RCC 7860 (cell line): ENCODE measurements around the gene SP2.

Experiments used
- DNase-seq: peaks from one replicate; pipeline ENCODE4 v3.0.0-alpha.2; 2015; ENCODE audit warnings: low spot score
- FAIRE-seq: peaks from 2 replicates; lab custom pipeline; 2012; peaks lifted over from hg19 to GRCh38; lab: Jason Lieb, UNC

SP2 gene

DNA sequence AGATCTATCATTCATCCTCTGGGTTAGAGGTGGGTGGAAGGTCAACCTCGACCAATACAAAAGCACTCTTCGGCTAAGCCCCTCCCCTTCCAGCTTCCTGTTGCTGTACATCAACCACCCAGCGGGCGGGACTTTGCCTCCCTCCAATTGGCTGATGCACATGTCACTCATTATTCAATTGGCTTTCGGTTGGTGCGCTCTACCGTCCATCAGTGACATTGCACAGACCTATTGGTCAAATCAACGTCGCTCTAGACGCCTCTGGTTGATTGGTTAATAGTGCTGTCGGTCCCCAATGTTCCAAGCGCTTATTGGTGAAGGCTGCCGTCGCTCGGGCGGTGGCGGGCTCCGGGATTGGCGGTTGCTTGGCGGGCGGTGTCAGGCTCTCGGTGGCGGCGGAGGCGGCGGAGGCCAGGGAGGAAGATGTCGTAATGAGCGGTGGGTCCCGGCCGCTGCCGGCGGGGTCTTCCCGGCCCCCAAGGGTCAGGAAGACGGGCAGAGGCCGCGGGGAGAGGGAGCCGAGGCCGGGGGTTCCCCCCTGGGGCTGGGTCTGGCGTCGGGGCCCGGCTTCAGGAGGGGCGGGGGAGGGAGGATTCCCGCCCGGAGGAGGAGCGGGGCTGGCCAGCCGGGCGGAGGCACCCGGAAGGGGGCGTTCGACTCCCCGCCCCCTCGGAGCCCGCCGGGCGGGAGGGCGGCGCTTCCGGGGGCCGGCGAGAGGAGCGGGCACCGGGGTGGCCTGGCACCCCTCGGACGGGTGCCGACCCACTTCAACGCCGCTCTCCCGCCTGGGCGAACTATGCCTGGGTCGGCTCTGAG lies at the start of gene SP2:
Gene SP2, plus strand, starts transcription at position 381 of the 816 bp plus-strand sequence. Its CDS starts 51 bp downstream, at position 432.
- peak; percentile 91 for FAIRE-seq

DNA sequence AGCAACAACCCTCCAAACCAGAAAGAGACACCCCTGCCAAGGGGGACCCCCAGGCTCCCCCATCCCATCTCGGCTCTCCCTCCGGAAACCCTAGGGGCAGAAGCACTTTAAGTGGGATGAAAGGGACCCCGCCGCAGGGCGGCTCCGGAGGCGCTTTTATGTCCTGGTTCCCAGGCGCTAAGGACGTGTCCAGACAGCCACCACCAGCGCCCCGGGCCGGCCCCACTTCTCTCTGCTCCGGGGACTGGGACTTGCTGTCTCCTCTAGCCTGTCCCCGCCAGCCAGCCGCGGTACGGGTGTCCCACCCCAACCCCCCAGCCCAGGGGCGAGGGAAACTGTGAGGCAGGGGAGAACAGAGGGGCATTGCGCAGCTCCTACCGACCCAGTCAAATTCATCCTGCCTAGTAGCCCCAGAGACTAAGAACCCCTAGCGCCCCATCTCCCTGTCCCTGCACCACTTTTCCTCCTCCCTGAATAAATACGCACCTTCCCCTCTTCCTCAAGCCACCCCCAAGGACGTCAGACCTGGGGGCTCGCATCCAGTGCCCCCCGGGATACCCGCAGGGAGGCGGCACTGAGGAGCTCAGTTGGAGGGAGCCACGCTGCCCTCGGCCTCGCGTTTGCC lies 49.2 kb upstream of the SP2 start:
- no peak for DNase-seq
- FAIRE-seq: no peak

More for the DNA sequence above, at the start of gene SP2:
- DNase-seq: peak; percentile 100

- FAIRE-seq (no peak), DNase-seq (no peak)
Observed at GRCh38 chr17:47847341-47848197, 48.5 kb upstream of the SP2 start.

DNA sequence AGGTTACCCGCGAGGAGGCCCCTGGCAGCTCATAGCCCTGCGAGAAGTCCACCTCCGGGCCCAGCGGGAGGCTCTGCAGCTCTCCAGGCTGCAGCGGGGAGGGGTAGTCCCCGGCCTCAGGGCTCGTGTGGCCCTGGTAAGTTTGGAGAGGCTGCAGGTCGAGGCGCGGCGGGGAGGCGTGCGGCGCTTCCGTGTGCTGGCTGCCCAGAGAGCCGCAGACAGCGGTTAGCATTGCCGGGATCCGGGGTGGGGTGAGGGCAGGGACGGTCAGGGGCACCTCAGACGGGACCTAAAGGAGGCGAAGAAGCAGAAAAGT lies 47.9 kb upstream of the SP2 start:
- DNase-seq (no peak), FAIRE-seq (no peak)

DNA sequence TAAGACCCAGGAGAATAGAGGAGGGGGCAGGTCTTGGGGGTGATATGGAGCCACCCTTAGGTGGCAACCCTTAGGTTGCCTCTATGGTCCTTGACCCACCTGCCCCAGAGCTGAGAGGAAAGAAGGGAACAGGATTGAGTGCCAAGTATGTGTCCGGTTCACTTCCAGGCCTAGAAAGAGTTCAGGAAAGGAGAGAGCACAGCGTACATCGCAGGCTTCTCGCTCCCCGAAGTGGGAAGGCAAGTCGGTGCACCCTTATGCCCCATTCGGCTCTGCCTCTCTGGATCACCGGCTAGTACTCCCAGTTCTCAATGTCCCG lies 45.7 kb upstream of the SP2 start:
- DNase-seq (no peak), FAIRE-seq (no peak)

GRCh38 chr17:47850692-47851573 lies 45.1 kb upstream of the SP2 start, which contains the start of gene SP6:
Gene SP6 (minus strand): TSS chr17:47851163. CDS start chr17:47848429, 2,734 bp downstream.
- FAIRE-seq: no peak
- DNase-seq: peak; percentile 69

DNA sequence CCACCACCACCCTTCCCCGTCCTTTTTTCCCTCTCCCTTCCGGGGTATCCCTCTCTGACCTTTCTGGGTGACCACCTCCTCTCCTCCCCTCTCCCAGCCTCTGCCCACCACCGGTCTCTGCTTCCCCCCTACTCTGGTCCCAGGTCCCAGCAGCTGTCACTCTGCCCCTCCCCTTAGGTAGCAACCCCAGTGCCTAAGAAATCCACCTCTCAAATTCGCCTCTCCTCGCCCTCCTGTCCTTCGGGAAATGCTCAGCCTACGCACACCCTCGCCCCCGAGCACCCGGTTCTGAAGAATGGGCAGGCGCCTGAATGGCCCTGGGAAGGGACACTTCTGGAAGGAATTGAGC lies 44.3 kb upstream of the SP2 start:
- no peak for FAIRE-seq

GRCh38 chr17:47852113-47852949 lies 43.7 kb upstream of the SP2 start:
- no peak for DNase-seq
- FAIRE-seq: no peak

More for the DNA sequence above, 44.3 kb upstream of the SP2 start:
- no peak for DNase-seq

GRCh38 chr17:47853616-47854015 lies 42.4 kb upstream of the SP2 start:
- DNase-seq (no peak), FAIRE-seq (no peak)

GRCh38 chr17:47855737-47856136 lies 40.3 kb upstream of the SP2 start:
- FAIRE-seq (no peak), DNase-seq (no peak)

DNA sequence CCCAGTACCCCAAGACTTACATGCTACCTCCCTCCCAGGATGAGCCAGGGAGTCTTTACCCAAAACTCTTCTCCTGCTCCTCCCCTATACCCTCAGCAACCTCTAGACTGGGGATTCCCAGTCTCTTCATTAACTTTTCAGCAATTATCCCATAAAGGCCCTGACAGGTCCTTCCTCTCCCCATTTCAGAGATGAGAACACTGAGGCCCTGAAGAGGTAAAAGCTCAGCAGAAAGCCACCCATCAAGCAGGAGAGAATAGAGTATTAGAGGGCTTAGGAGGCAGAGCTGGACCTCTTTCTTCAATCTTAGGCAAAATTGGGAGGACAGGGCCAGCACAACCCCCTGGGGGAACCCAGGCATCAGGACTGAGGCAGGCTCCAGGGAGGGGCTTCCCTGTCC lies 39.2 kb upstream of the SP2 start:
- DNase-seq: no peak
- no peak for FAIRE-seq

DNA sequence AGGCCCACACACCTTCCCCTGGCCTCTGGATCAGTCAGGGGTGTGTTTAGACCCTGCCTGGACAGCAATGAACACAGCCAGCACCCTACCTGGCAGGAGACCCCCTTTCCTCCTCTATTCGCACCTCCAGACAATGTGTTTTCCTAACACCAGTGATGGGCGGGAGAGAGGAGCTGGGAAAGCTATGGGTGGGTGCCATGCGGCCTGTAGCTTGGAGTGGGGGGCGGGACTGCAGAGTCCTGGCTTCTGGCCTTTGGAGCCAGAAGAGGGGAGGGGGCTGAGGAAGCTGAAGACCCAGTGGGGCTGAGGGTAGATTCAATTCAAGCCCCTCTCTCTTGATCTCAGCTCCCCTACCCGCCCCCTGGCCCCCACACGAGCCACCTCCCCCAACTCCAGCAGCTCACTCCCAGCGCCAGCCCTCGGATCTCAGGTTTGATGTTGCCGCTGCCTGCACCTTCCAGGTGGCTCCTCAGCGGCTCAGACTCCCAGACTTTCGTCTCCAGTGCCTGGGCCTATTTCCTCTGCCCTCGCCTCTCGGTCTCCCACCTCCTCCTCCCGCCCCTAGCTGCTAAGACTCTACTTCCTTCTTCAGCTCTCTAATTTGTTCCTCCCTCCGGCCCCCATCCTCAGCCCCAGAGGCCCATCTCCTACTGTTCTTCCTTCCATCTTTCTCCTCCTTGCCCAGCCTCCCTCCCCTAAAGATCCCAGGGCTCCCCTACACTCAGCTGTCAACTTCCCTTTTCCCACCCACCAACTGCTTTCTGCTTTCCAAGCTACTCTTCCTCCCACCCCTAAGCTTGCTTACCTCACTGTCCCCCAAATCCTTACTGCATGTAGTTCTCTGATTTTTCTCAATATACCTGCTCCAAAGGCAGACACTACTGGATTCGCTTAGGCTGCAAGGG lies 38.2 kb upstream of the SP2 start:
- no peak for FAIRE-seq
- DNase-seq: no peak

GRCh38 chr17:47860386-47860785 lies 35.6 kb upstream of the SP2 start:
- DNase-seq (no peak), FAIRE-seq (no peak)

GRCh38 chr17:47862621-47863440 lies 33.2 kb upstream of the SP2 start:
- DNase-seq (peak; percentile 89), FAIRE-seq (peak; percentile 80)

GRCh38 chr17:47864791-47865216 lies 31.2 kb upstream of the SP2 start:
- DNase-seq (no peak), FAIRE-seq (no peak)

- FAIRE-seq: no peak
- DNase-seq: no peak
Observed at GRCh38 chr17:47866941-47867340, 29.1 kb upstream of the SP2 start.

DNA sequence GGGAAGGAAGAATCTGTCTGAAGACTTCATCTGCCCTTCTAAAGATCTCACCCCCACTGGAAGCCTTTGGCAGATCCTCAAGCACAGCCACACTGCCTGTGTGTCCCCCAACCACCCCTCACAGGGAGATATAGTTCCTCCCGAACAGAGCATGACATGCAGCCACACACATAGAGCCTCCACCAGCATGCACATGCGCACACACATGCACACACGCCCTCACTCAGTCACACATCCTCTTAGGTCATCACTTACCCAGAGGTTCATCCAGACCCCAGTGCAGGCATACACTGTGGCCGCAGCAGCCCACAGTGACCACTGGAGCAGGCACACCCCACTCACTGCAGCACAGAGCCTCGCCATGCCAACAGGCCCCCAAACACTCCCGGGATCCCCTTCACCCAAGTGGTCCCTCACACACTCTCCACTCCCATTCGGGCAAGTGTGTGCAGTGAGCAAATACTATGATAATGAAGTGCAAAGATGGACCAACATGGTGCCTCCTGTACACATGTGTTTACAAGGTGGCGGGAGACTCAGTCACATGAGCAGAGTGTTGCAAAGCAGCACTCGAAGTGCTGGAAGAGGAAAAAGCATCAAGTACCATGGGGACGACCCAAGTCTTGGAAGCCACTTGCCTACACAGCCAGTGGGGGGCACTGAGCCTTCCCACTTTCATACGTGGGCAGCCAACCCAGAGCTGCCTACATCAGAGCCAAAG lies 28.1 kb upstream of the SP2 start:
- DNase-seq: no peak
- no peak for FAIRE-seq
